DND-41 (cell line): ENCODE data around the gene PTGFR.

Experiments
- ATAC-seq: fragments of 200-7000 bp; cut with Tn5 transposase; 3 replicates; pipeline ENCODE4 v1.9.1; 2021; ENCODE audit warnings: low read depth; ENCODE audit not compliant: insufficient read depth
- DNase-seq: peaks from one replicate; pipeline ENCODE4 v3.0.0-alpha.2; 2020
- H2AFZ ChIP-seq: 2 replicates; pipeline ENCODE4 v1.6.0; 2012; ENCODE audit warnings: low read depth, low read length
- H3K27ac ChIP-seq: 2 replicates; pipeline ENCODE4 v1.5.1; 2012; ENCODE audit warnings: low read length, inconsistent platforms
- H3K27me3 ChIP-seq: fragments of 200-600 bp; sonication (generic); 2 replicates; pipeline ENCODE4 v1.6.0; 2012; ENCODE audit warnings: low read length, mild to moderate bottlenecking, inconsistent platforms; ENCODE audit not compliant: insufficient read depth, poor library complexity
- H3K36me3 ChIP-seq: 2 replicates; pipeline ENCODE4 v1.5.1; 2012; ENCODE audit warnings: low read length, inconsistent platforms; ENCODE audit not compliant: insufficient read depth
- H3K4me1 ChIP-seq: 2 replicates; pipeline ENCODE4 v1.5.1; 2012; ENCODE audit warnings: mild to moderate bottlenecking, low read length; ENCODE audit not compliant: insufficient read depth
- H3K4me2 ChIP-seq: 2 replicates; pipeline ENCODE4 v1.6.0; 2012; ENCODE audit warnings: mild to moderate bottlenecking, moderate library complexity, low read length, inconsistent platforms; ENCODE audit not compliant: insufficient read depth
- H3K4me3 ChIP-seq, 2 experiments: fragments of 200-600 bp in 1 of 2; shearing (Covaris generic) in 1 of 2; 2 replicates each; pipeline ENCODE4 v1.5.1; 2012 to 2016; ENCODE audit warnings: inconsistent platforms in 2 of 2, low read length in 2 of 2, mild to moderate bottlenecking in 2 of 2, low read depth in 1 of 2, moderate library complexity in 1 of 2
- H3K79me2 ChIP-seq: 2 replicates; pipeline ENCODE4 v1.6.0; 2012; ENCODE audit warnings: low read length, inconsistent platforms; ENCODE audit not compliant: insufficient read depth
- H3K9ac ChIP-seq: 2 replicates; pipeline ENCODE4 v1.6.0; 2012; ENCODE audit warnings: low read depth, mild to moderate bottlenecking, inconsistent platforms, low read length, moderate library complexity
- H3K9me3 ChIP-seq: 2 replicates; pipeline ENCODE4 v1.5.1; 2012; ENCODE audit warnings: low read length, moderate library complexity, mild to moderate bottlenecking, inconsistent platforms; ENCODE audit not compliant: insufficient read depth, severe bottlenecking
- H4K20me1 ChIP-seq: 2 replicates; pipeline ENCODE4 v1.6.0; 2012; ENCODE audit warnings: low read length; ENCODE audit not compliant: insufficient read depth
- CTCF ChIP-seq: IDR thresholded peaks from 2 replicates; pipeline ENCODE4 v1.5.1; 2012; ENCODE audit warnings: borderline replicate concordance, low read length, moderate library complexity, mild to moderate bottlenecking; ENCODE audit not compliant: poor library complexity, severe bottlenecking; ENCODE audit errors: extremely low read depth
- EZH2 ChIP-seq: IDR thresholded peaks from 3 replicates; pipeline ENCODE4 v1.6.1; 2012; ENCODE audit warnings: borderline replicate concordance, low read depth, mild to moderate bottlenecking, moderate library complexity, low read length, inconsistent platforms; ENCODE audit not compliant: severe bottlenecking

The PTGFR gene

GRCh38 chr1:78535286-78535685, 44.5 kb downstream of the PTGFR start:
- Histone ChIP-seq H3K4me2 (no peak overlapping the region), H2AFZ (no peak overlapping the region), H3K36me3 (no peaks in the 10 kb centered on the region), H3K27ac (no peak overlapping the region), H4K20me1 (no peaks in the 10 kb centered on the region), H3K27me3 (no peaks in the 10 kb centered on the region), H3K9ac (no peak overlapping the region), H3K79me2 (no peaks in the 10 kb centered on the region), H3K9me3 (no peaks in the 10 kb centered on the region), H3K4me3 (no peak overlapping the region), H3K4me1 (no peaks in the 10 kb centered on the region)
- TF ChIP-seq EZH2 (no peak), CTCF (no peak)
- ATAC-seq, result no peak
- no peak for DNase-seq

GRCh38 chr1:78536427-78536826, 45.7 kb downstream of the PTGFR start:
- no peaks in the 10 kb centered on the region for H3K36me3 ChIP-seq
- no peaks in the 10 kb centered on the region for H3K79me2 ChIP-seq
- ATAC-seq, result no peak
- no peak overlapping the region for H3K4me3 ChIP-seq
- no peak overlapping the region for H3K4me2 ChIP-seq
- no peak overlapping the region for H3K27ac ChIP-seq
- TF ChIP-seq CTCF (no peak), EZH2 (no peak)
- H2AFZ ChIP-seq, result no peak overlapping the region
- DNase-seq, result no peak
- no peaks in the 10 kb centered on the region for H4K20me1 ChIP-seq
- H3K27me3 ChIP-seq, result no peaks in the 10 kb centered on the region
- no peak overlapping the region for H3K9ac ChIP-seq
- H3K4me1 ChIP-seq, result no peaks in the 10 kb centered on the region
- H3K9me3 ChIP-seq, result no peaks in the 10 kb centered on the region

GRCh38 chr1:78540048-78540447, 49.3 kb downstream of the PTGFR start:
- Histone ChIP-seq H2AFZ (no peak overlapping the region), H3K79me2 (no peaks in the 10 kb centered on the region), H3K9ac (no peak overlapping the region), H3K27ac (no peak overlapping the region), H3K4me1 (no peaks in the 10 kb centered on the region), H3K27me3 (no peaks in the 10 kb centered on the region), H4K20me1 (no peaks in the 10 kb centered on the region), H3K4me2 (no peak overlapping the region), H3K36me3 (no peaks in the 10 kb centered on the region), H3K9me3 (no peaks in the 10 kb centered on the region), H3K4me3 (no peak overlapping the region)
- ATAC-seq (no peak), DNase-seq (no peak)
- TF ChIP-seq EZH2 (no peak), CTCF (no peak)

- no peak overlapping the region for H3K9ac ChIP-seq
- no peak overlapping the region for H3K4me2 ChIP-seq
- ATAC-seq (no peak), DNase-seq (no peak)
- H3K4me3 ChIP-seq, result no peak overlapping the region
- H3K9me3 ChIP-seq, result no peaks in the 10 kb centered on the region
- H3K36me3 ChIP-seq, result no peaks in the 10 kb centered on the region
- H2AFZ ChIP-seq, result no peak overlapping the region
- no peaks in the 10 kb centered on the region for H3K79me2 ChIP-seq
- no peak for TF ChIP-seq CTCF
- TF ChIP-seq EZH2, result no peak
- no peaks in the 10 kb centered on the region for H3K4me1 ChIP-seq
- no peak overlapping the region for H3K27ac ChIP-seq
- no peaks in the 10 kb centered on the region for H4K20me1 ChIP-seq
- no peaks in the 10 kb centered on the region for H3K27me3 ChIP-seq
Observed at GRCh38 chr1:78541479-78541878, 50.7 kb downstream of the PTGFR start.
